HG02970 (cell line): Measurements from ENCODE around the gene ARMC6.
"Not testable (repeated sequence)": the region's sequence is repeated elsewhere in the genome, so short reads cannot be mapped to it uniquely, and the experiment has no call there.

Experiments used
- ATAC-seq: cut with Tn5 transposase; IDR thresholded peaks from one replicate; pipeline ENCODE4 v1.9.1; 2021; ENCODE audit warnings: mild to moderate bottlenecking, moderate library complexity, moderate number of reproducible peaks; ENCODE audit not compliant: unreplicated experiment, low FRiP score

Gene ARMC6

DNA sequence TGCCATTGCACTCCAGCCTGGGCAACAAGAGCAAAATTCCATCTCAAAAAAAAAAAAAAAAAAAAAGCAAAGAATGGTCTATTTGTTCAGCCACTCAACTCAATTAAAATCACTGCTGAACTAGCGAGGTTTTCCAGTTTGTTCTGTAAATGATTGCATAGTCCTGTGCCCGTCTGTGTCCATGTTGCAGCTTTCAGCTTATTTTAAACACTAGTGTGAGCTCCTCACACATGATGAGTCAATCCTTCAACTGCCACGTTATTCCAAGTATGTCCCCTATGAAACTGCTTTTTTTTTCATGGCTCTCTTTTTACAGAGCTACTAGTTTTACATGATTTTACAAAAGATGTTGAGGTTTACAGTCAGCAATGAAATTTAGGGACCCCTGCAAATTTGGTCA lies 12.3 kb upstream of the ARMC6 start:
- no peak for ATAC-seq

DNA sequence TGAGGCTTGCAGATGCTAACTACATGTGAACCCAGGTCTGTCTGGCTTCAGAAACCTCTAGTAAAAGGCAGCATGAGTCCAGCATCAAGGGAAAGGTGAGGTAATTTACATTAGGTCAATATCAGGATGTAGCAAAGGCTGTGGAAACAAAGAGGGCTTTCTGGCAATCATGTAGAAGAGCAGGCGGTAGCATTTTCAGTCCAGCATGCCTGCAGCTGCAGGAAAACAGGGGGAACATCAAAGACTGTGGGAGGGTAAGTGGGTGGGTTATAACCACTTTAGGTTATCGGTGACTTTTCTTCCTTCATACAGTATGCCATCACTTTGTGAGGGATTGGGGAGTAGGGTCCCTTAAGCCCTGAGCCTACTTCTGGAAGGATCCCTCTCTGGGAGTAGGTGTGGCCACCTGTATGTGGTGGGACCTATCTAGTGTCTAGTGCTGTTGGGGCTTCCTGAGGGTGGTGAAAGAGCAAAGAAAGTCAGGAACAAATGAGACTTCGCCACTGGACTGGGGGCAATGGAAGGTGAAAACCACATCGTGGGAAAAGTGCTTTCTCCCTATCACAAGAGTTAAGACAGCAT lies 10.9 kb upstream of the ARMC6 start:
- no peak for ATAC-seq

DNA sequence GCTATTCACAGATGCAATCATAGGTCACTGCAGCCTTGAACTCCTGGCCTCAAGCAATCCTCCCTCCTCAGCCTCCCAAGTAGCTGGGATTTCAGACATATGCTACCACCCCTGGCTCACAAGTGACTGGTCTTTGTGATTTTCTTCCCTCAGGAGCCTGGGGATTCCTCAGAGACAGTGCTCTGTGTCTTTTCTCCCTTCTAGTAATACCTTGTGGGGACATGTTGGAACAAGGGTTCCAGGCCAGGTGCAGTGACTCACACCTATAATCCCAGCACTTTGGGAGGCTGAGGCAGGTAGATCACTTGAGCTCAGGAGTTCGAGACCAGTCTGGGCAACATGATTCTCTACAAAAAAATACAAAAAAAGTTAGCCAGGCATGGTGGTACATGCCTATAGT lies 10.0 kb upstream of the ARMC6 start:
- not testable (repeated sequence) for ATAC-seq

DNA sequence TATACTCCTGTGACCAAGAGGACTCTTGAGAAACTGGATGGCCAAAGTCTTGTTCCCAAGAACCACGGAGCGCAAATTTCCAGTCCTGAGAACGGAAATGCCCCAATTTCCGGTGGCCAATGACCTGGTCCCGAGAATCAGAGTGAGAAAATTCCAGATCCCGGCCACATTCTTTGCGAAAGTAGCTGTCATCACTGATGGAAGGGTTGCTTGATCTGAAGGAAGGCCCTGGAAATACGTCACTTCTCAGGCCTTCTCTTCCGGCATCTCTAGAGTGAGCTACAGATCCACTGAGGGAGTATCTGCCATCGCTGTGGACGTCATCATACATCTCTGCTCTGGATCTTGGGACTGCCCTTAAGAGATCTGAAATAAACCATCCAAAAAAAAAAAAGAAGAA lies 7.5 kb upstream of the ARMC6 start:
- no peak for ATAC-seq

DNA sequence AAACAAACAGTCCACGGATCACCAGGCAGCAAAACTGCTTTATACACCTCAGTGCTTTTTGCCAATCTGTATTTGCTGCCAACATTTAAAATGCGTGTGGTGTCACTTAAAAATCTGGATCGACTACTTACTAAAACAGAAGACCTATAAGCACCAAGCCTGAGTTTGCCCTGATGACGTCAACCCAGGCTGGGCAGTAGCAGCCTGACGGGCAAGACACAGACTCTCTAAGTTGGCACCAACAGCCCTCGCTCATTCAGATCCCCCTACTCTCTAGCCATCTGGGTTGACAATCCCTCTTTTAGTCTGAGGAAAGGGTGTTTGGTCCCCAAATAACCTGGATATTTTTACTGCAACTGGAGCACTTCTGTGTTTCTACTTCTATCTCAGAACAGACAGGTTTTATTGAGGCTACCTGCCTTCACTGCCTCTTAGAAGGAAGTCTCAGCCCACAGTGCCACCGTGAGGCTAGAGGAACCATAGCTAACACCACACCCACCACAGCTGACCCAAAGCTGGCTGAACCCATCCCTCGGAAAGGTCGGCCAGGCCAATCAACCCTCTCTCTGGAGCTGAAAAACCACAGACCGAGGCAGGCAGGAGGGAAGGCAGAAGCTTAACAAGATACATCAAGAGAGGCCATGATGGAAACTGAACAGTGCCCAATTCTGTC lies 7.0 kb upstream of the ARMC6 start:
- ATAC-seq, result no peak

DNA sequence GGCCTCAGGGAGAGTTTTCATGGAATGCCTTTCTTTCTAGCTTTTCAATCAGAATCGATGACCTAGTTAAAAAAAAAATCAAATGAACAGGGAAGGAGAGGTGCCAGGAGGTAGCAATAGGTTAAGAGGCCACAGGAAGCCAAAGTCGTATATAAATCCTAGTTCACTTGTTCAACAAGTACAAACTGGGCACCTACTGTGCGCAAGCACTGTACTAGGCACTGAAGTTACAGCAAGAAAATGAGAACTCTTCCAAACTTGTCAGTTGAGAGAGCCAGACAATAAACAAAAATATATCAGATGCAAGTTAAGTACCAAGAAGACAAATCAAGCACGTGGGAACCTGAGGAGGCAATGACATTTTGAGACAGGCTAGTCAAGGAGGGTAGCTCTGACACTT lies 6.2 kb upstream of the ARMC6 start:
- ATAC-seq, result no peak

DNA sequence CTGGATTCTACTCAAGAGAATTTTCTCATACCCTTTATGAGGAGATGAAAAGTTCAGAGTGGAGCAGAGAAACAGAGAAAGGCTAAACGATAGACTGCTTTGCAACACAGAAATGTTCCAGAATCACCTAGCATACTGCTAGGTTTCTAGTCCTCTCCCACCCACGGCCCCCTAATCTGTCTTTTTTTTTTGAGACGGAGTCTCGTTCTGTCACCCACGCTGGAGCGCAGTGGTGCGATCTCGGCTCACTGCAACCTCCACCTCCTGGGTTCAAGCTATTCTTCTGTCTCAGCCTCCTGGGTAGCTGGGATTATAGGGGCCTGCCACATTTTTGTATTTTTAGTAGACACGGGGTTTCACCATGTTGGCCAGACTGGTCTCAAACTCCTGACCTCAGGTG lies 4.9 kb upstream of the ARMC6 start:
- no peak for ATAC-seq

DNA sequence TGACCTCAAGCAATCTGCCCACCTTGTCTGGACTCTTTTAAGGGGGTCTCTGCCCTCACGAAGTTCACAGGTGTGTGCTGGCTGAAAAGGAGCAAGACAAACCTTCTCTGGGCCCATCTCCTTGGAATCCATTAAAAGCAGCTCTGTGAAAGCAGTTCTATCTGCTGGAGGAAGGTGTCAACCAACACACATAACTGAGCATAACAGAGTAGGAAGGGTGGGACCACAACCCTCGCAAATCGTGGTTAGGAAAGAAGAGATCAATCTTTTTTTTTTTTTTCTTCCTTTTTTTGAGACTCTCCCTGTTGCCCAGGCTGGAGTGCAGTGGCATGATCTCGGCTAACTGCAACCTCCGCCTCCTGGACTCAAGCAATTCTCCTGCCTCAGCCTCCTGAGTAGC lies 1.5 kb upstream of the ARMC6 start:
- no peak for ATAC-seq

DNA sequence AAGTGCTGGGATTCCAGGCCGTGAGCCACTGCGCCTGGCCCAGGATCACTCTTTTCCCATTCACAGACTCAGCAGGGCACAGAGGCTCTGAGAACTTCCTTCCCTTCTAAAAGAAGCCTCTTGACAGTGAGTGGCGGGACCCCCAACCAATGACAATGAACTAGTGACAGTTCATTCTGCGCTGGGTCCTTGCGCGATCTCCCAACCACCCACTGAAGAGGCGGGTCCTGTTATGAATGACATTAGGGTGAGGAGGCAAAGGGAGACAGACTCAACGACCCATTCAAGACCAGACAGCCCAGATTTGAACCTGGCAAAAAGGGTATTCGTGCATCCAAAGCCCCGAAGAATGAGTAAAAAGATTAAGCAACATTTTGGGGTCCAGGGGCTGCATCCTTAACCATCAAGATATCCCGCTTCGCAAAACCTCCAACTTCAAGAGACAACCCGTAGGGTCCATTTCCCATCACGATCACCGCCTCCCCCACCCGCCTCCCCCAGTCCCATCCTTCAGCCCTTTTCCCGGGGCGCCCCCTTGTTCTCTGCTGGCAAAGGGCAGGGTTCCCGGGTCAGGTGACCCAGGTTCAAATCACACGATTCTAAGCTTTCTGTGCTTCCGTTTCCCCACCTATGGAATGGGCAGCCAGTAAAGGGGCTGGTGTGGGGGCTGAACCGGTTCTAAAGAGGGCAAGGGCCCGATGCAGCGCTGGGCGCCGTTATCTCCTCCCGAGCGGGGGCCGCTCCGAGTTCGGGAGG lies 805 bp upstream of the ARMC6 start:
- ATAC-seq, result peak; percentile 2

DNA sequence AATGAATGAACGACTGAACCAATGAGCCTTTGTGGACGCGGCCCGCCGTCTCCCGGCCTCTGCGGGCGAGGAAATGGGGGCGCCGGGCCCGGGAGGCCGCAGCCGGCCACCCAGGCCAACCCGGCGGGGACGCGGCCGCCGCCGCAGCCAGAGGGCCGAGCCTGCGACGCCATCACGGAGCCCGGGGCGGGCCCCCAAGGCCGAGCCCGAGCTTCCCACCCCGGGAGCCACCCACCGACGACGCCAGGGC lies 302 bp upstream of the ARMC6 start:
- ATAC-seq, result no peak

DNA sequence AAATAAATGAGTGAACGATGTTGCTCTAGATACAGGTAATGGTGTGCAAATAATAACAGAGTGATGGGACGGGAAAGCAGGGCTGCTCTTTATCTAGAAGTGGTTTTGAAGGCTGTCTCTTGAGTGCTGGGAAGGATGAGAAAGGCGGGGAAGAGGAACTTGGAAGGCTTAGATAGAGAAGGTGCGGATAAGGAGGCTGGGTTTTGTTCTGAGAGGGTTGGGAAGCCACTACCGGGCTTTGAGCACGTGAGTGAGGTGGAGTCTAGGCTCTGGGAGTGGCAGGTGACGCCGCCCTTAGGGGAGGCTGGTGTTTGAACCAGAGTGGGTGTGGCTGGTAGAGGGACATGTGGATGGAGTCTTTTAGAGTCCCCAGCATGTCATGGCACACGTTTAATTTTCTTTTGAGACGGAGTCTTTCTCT lies 811 bp downstream of the ARMC6 start:
- ATAC-seq, result no peak

DNA sequence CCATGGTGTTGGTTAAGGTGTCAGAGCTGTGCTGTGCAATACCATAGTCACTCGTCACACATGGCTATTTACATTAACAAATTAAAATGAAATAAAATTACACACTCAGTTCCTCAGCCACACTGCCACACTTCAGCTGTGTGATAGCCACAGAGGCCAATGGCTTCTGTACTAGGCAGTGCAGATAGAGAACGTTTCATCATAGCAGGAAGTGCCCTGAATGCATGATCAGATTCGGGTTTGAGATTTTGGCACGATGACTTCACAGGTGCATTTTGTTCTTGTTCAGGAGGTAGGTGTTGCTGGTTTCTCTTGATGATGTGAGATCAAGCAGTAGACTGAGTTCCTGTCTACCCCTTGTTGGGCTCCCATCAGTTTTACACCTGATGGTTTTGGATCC lies 6.5 kb downstream of the ARMC6 start:
- ATAC-seq, result no peak

DNA sequence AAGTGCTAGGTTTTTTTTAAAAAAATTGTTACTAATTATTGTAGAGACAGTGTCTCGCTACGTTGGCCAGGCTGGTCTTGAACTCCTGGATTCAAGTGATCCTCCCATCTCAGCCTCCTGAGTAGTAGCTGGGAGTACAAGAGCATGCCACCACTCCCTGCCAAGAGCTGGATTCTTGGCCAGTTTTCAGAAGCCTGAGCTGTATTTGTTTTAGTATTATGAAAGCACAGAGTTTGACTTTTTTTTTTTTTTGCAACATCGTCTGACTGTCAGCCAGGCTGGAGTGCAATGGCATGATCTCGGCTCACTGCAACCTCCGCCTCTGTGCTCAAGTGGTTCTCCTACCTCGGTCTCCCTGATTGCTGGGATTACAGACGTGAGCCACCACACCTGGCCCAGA lies 7.0 kb downstream of the ARMC6 start:
- ATAC-seq, result no peak

DNA sequence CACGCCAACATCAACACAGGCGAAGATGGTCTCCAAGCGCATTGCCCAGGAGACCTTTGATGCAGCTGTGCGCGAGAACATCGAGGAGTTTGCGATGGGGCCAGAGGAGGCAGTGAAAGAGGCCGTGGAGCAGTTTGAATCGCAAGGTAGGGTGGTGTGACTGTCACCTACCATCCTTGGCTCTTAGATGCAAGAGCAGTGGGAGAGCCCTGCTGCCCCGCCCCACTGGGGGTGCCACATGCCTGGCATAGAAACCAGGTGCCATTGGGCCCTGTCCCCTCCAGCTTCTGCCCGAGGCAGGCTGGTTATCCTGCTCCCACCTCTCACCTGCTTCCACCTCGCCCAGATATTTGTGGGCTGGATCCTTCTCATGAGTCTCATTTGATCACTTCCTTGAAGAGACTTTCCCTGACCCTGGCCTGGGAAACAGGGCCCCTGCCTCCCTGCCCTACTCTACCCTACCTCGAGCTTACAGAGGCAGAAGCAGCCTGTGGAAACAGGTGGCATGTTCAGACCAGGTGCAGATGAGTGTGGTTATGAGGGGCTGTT lies 9.4 kb downstream of the ARMC6 start:
- ATAC-seq, result no peak

DNA sequence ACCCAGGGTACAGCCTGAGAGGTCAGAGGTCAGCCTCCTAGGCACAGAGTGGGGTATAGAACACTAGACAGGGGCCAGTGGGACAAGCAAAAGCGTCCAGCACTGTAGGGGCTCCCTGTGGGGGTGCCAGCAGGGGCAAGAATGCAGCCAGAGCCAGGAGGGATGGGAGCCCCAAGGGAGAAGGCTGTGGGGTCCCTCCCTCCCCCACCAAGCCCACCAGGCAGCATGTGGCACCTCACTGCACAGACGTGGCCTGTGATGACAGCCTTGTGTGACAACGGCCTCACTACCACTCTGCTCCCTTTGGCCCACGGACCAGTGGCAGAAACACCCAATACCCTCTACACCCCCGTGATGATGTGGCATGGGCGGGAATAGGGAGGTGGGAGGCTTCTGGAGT lies 10.1 kb downstream of the ARMC6 start:
- ATAC-seq, result no peak

DNA sequence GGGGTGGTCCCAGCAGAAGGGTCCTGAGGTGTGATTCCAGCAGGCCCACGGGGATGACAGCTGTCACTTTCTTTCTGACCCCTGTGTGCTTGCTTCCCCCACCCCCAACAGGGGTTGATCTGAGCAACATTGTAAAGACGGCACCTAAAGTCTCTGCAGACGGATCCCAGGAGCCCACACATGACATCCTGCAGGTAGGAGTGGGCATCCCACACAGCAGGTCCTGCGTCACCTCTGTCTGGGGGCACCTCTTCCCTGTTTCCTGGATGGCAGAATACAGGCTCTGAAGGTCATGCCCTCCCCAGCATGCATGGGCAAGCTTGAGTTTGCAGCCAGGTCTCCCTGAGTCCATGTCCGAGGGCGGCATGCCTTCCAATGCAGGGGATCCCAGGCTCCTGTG lies 10.5 kb downstream of the ARMC6 start:
- no peak for ATAC-seq

DNA sequence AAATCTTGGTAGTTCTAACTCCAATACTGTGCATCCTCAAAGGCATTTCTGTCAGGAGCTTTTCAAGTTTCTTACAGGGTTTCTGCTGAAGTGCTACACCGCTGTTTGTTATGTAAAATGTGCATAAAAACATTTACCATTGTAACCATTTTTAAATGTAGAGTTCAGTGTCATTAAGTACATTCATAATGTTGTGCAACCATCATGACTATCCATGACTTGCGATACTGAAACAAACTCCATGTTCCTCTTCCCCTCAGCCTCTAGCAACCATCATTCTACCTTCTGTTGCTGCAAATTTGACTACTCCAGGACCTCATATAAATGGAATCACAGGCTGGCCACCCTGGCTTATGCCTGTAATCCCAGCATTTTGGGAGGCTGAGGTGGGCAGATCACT lies 16.0 kb downstream of the ARMC6 start:
- ATAC-seq, result no peak

DNA sequence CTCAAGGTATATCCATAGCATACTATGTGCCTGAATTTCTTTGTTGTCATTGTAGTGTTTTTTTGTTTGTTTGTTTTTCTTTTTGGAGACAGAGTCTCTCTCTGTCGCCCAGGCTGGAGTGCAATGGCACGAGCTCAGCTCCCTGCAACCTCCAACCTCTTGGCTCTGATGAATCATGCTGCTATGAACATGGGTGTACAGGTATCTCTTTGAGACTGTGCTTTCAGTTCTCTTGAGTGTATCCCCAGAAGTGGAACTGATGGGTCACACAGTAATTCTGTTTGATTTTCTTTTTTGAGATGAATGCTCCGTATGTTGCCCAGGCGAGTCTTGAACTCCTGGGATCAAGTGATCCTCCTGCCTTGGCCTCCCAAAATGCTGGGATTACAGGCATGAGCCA lies 16.7 kb downstream of the ARMC6 start:
- no peak for ATAC-seq

DNA sequence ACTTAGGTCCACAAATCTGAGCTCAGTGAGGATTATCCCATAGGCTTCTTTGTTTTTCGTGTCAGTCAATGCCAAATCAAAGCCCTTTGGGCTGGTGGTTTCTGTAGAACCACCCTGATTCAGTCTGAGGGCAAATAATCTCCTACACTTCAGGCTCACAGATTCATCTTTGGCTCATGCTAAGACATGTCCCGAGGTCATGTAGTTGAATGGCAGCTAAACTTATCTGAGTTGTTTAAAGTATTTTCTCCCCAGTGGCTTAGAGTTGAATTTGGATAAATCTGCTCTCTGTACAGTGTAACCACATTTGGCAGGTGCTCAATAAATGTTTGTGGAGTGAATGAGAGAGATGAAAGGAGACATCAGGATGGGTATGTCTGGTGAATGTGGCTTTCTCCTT lies 17.3 kb downstream of the ARMC6 start:
- ATAC-seq, result no peak

DNA sequence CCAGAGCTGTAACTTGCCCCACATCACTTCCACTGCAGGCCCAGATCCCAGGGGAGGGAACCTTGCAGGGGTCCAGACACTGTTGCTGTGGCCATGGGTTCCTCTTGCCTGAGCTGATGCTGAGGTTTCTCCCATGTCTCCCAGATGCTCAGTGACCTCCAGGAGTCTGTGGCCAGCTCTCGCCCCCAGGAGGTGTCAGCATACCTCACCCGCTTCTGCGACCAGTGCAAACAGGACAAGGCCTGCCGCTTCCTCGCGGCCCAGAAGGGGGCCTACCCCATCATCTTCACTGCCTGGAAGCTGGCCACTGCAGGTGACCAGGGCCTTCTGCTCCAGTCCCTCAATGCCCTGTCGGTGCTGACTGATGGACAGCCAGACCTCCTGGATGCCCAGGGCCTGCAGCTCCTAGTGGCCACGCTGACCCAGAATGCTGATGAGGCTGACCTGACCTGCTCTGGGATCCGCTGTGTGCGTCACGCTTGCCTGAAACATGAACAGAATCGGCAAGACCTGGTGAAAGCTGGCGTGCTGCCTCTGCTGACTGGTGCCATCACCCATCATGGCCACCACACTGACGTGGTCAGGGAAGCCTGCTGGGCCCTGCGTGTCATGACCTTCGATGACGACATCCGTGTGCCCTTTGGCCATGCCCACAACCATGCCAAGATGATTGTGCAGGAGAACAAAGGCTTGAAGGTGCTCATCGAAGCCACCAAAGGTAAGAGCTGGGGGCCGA lies 18.2 kb downstream of the ARMC6 start:
- no peak for ATAC-seq

DNA sequence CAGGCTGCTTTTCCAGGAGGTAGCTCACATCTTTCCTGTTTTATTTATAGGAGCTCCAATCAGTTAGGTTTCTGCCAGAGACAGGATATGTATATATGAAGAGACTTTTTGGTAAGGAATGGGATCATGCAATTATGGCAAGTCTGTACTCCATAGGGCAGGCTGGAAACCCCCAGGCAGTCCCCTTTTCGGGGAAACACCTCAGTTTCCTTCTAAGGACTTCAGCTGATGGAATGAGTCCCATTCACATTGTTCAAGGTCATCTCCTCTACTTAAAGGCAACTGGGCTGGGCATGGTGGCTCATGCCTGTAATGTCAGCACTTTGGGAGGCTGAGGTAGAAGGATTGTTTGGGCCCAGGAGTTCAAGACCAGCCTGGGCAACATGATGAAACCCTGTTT lies 19.5 kb downstream of the ARMC6 start:
- no peak for ATAC-seq
